Measurements from ENCODE around the gene CEP72. TPM values are rescaled to one million over a fixed set of nuclear protein-coding genes. Genes with fewer than 3 reads are reported as not detected.

The CEP72 gene
- total and polyA plus RNA-seq, 2 donors (not counting 1 experiment from before 2014, with no cell fraction given) = 7.7 to 32.9 TPM

- H3K36me3 ChIP-seq (replicated peaks in 1 of 2; ENCODE audit: control extremely low read depth in 1 of 2, control insufficient read depth in 1 of 2, extremely low read depth in 1 of 2, insufficient read depth in 2 of 2, low read length in 1 of 2) = no peaks in the 10 kb centered on the region
- H3K9me3 ChIP-seq (ENCODE audit: control extremely low read depth in 1 of 3, control insufficient read depth in 2 of 3, insufficient read depth in 1 of 3, low read length in 2 of 3) = peaks cover 0 to 18% (median 0%) of the 10 kb centered on the region in 3 donors
- H3K4me2 ChIP-seq (replicated peaks; ENCODE audit: low read depth, low read length, poor library complexity, severe bottlenecking) = no peak overlapping the region
- H3K4me1 ChIP-seq (ENCODE audit: control insufficient read depth in 2 of 2, insufficient read depth in 2 of 2, low read length in 2 of 2) = peaks cover 22 to 23% of the 10 kb centered on the region in 2 donors
- peaks cover 0 to 40% (median 5%) of the 10 kb centered on the region in 4 experiments for H3K27me3 ChIP-seq (replicated peaks in 1 of 4; ENCODE audit: control extremely low read depth in 1 of 4, control insufficient read depth in 3 of 4, insufficient read depth in 4 of 4, low read length in 3 of 4)
- H3K27ac ChIP-seq (ENCODE audit: low read length in 2 of 2) = no peak overlapping the region
- Mint-ChIP-seq H3K4me1 (peaks cover 12% of the 10 kb centered on the region), H3K27me3 (peaks cover 5% of the 10 kb centered on the region), H3K27ac (no peak overlapping the region), H3K9me3 (ENCODE audit: insufficient read depth) (no peaks in the 10 kb centered on the region), H3K4me3 (no peak overlapping the region)
- ChIA-PET POLR2A (no interaction called here), CTCF (interaction anchor here (5.3 kb wide), 1 partner anchor 228 kb away, joined by 63 read pairs; no protein-coding TSS in a partner anchor)
- no peaks in the 10 kb centered on the region for H4K20me1 ChIP-seq (ENCODE audit: control insufficient read depth, insufficient read depth, low read length, poor library complexity, severe bottlenecking)
- intact Hi-C loops (cut with micrococcal nuclease) = no loop called here
- DNase-seq = no peak
- no peak overlapping the region for H2AFZ ChIP-seq (ENCODE audit: insufficient read depth, low read depth, low read length, poor library complexity, severe bottlenecking)
- WGBS (ENCODE audit: insufficient coverage) = 79% methylated on average over 27 of the region's 27 CpGs
- no peak overlapping the region for H3K9ac ChIP-seq (ENCODE audit: low read length)
- H3K4me3 ChIP-seq (ENCODE audit: control extremely low read depth in 1 of 5, extremely low read depth in 1 of 5, insufficient read depth in 1 of 5, low read depth in 2 of 5, low read length in 4 of 5) = no peak overlapping the region
- no peak for TF ChIP-seq EZH2 (IDR thresholded peaks at IDR 0.05; ENCODE audit: borderline replicate concordance, insufficient read depth, low read depth, low read length, poor library complexity, severe bottlenecking)
- TF ChIP-seq, protein P1, sequence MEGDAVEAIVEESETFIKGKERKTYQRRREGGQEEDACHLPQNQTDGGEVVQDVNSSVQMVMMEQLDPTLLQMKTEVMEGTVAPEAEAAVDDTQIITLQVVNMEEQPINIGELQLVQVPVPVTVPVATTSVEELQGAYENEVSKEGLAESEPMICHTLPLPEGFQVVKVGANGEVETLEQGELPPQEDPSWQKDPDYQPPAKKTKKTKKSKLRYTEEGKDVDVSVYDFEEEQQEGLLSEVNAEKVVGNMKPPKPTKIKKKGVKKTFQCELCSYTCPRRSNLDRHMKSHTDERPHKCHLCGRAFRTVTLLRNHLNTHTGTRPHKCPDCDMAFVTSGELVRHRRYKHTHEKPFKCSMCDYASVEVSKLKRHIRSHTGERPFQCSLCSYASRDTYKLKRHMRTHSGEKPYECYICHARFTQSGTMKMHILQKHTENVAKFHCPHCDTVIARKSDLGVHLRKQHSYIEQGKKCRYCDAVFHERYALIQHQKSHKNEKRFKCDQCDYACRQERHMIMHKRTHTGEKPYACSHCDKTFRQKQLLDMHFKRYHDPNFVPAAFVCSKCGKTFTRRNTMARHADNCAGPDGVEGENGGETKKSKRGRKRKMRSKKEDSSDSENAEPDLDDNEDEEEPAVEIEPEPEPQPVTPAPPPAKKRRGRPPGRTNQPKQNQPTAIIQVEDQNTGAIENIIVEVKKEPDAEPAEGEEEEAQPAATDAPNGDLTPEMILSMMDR (IDR thresholded peaks at IDR 0.05) = no peak
- no peaks in the 10 kb centered on the region for H3K79me2 ChIP-seq (ENCODE audit: control insufficient read depth, insufficient read depth, low read length)
- no peak for ATAC-seq (ENCODE audit: low read depth)
These were observed 61.9 kb downstream of the CEP72 start for GRCh38 chr5:673831-674629.

- WGBS (ENCODE audit: insufficient coverage) = 76% methylated on average over 7 of the region's 7 CpGs
- Histone ChIP-seq H3K4me2 (replicated peaks; ENCODE audit: low read depth, low read length, poor library complexity, severe bottlenecking) (no peak overlapping the region), H3K27me3 (replicated peaks in 1 of 4; ENCODE audit: control extremely low read depth in 1 of 4, control insufficient read depth in 3 of 4, insufficient read depth in 4 of 4, low read length in 3 of 4) (peaks cover 0 to 40% (median 5%) of the 10 kb centered on the region in 4 experiments), H3K4me1 (ENCODE audit: control insufficient read depth in 2 of 2, insufficient read depth in 2 of 2, low read length in 2 of 2) (peaks cover 22 to 23% of the 10 kb centered on the region in 2 donors), H3K36me3 (replicated peaks in 1 of 2; ENCODE audit: control extremely low read depth in 1 of 2, control insufficient read depth in 1 of 2, extremely low read depth in 1 of 2, insufficient read depth in 2 of 2, low read length in 1 of 2) (no peaks in the 10 kb centered on the region), H4K20me1 (ENCODE audit: control insufficient read depth, insufficient read depth, low read length, poor library complexity, severe bottlenecking) (no peaks in the 10 kb centered on the region), H2AFZ (ENCODE audit: insufficient read depth, low read depth, low read length, poor library complexity, severe bottlenecking) (no peak overlapping the region), H3K4me3 (ENCODE audit: control extremely low read depth in 1 of 5, extremely low read depth in 1 of 5, insufficient read depth in 1 of 5, low read depth in 2 of 5, low read length in 4 of 5) (no peak overlapping the region), H3K9me3 (ENCODE audit: control extremely low read depth in 1 of 3, control insufficient read depth in 2 of 3, insufficient read depth in 1 of 3, low read length in 2 of 3) (peaks cover 0 to 18% (median 0%) of the 10 kb centered on the region in 3 donors), H3K9ac (ENCODE audit: low read length) (no peak overlapping the region), H3K79me2 (ENCODE audit: control insufficient read depth, insufficient read depth, low read length) (no peaks in the 10 kb centered on the region), H3K27ac (ENCODE audit: low read length in 2 of 2) (no peak overlapping the region)
- H3K4me3 Mint-ChIP-seq = no peak overlapping the region
- ATAC-seq (ENCODE audit: low read depth) (no peak), DNase-seq (no peak)
- H3K9me3 Mint-ChIP-seq (ENCODE audit: insufficient read depth) = no peaks in the 10 kb centered on the region
- TF ChIP-seq EZH2 (IDR thresholded peaks at IDR 0.05; ENCODE audit: borderline replicate concordance, insufficient read depth, low read depth, low read length, poor library complexity, severe bottlenecking) = no peak
- TF ChIP-seq, protein P1 (IDR thresholded peaks at IDR 0.05) = no peak
- peaks cover 5% of the 10 kb centered on the region for H3K27me3 Mint-ChIP-seq
- ChIA-PET CTCF (no interaction called here), POLR2A (no interaction called here)
- H3K4me1 Mint-ChIP-seq = peaks cover 12% of the 10 kb centered on the region
- intact Hi-C loops (cut with micrococcal nuclease) = no loop called here
- no peak overlapping the region for H3K27ac Mint-ChIP-seq
These were observed 62.5 kb downstream of the CEP72 start for GRCh38 chr5:674630-675011.

Data from B cell (primary cell).